ENCODE results near the gene MAPK10.

DNA sequence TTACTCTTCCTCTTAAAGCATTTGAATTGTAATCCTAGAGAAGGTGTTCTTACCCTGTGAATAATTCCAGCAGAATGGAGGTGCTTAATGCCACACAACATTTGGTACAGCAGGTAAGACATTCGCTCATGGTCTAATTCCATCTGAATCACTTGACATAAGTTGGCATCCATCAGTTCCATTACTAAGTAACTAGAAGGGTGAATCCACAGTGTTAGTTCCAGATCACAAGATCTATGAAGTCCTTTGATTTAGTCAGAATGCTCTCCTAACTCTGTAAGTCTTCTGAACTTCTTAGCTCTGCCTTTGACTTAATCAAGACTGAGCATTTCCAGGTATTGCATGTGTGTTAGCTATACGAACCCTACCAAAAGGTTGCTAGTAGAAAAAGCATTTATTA lies 258.0 kb downstream of the MAPK10 start:
- TF ChIP-seq, protein P1, sequence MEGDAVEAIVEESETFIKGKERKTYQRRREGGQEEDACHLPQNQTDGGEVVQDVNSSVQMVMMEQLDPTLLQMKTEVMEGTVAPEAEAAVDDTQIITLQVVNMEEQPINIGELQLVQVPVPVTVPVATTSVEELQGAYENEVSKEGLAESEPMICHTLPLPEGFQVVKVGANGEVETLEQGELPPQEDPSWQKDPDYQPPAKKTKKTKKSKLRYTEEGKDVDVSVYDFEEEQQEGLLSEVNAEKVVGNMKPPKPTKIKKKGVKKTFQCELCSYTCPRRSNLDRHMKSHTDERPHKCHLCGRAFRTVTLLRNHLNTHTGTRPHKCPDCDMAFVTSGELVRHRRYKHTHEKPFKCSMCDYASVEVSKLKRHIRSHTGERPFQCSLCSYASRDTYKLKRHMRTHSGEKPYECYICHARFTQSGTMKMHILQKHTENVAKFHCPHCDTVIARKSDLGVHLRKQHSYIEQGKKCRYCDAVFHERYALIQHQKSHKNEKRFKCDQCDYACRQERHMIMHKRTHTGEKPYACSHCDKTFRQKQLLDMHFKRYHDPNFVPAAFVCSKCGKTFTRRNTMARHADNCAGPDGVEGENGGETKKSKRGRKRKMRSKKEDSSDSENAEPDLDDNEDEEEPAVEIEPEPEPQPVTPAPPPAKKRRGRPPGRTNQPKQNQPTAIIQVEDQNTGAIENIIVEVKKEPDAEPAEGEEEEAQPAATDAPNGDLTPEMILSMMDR (IDR thresholded peaks at IDR 0.05) = no peak
- no peak for TF ChIP-seq POLR2A (IDR thresholded peaks at IDR 0.05)
- no peak for TF ChIP-seq EP300 (IDR thresholded peaks at IDR 0.05)
